ENCODE data around the gene BYSL. TPM values are rescaled to one million over a fixed set of nuclear protein-coding genes. Genes with fewer than 3 reads are reported as not detected.

The BYSL gene
- total and polyA plus RNA-seq, 9 of the 15 experiments (the other 6 are each of a cell fraction or from before 2014, with no cell fraction given): 22.2 to 92.3 (median 53.4) TPM

GRCh38 chr6:41901882-41902519, 19.3 kb upstream of the BYSL start (continued):
- TF ChIP-seq, protein P1, sequence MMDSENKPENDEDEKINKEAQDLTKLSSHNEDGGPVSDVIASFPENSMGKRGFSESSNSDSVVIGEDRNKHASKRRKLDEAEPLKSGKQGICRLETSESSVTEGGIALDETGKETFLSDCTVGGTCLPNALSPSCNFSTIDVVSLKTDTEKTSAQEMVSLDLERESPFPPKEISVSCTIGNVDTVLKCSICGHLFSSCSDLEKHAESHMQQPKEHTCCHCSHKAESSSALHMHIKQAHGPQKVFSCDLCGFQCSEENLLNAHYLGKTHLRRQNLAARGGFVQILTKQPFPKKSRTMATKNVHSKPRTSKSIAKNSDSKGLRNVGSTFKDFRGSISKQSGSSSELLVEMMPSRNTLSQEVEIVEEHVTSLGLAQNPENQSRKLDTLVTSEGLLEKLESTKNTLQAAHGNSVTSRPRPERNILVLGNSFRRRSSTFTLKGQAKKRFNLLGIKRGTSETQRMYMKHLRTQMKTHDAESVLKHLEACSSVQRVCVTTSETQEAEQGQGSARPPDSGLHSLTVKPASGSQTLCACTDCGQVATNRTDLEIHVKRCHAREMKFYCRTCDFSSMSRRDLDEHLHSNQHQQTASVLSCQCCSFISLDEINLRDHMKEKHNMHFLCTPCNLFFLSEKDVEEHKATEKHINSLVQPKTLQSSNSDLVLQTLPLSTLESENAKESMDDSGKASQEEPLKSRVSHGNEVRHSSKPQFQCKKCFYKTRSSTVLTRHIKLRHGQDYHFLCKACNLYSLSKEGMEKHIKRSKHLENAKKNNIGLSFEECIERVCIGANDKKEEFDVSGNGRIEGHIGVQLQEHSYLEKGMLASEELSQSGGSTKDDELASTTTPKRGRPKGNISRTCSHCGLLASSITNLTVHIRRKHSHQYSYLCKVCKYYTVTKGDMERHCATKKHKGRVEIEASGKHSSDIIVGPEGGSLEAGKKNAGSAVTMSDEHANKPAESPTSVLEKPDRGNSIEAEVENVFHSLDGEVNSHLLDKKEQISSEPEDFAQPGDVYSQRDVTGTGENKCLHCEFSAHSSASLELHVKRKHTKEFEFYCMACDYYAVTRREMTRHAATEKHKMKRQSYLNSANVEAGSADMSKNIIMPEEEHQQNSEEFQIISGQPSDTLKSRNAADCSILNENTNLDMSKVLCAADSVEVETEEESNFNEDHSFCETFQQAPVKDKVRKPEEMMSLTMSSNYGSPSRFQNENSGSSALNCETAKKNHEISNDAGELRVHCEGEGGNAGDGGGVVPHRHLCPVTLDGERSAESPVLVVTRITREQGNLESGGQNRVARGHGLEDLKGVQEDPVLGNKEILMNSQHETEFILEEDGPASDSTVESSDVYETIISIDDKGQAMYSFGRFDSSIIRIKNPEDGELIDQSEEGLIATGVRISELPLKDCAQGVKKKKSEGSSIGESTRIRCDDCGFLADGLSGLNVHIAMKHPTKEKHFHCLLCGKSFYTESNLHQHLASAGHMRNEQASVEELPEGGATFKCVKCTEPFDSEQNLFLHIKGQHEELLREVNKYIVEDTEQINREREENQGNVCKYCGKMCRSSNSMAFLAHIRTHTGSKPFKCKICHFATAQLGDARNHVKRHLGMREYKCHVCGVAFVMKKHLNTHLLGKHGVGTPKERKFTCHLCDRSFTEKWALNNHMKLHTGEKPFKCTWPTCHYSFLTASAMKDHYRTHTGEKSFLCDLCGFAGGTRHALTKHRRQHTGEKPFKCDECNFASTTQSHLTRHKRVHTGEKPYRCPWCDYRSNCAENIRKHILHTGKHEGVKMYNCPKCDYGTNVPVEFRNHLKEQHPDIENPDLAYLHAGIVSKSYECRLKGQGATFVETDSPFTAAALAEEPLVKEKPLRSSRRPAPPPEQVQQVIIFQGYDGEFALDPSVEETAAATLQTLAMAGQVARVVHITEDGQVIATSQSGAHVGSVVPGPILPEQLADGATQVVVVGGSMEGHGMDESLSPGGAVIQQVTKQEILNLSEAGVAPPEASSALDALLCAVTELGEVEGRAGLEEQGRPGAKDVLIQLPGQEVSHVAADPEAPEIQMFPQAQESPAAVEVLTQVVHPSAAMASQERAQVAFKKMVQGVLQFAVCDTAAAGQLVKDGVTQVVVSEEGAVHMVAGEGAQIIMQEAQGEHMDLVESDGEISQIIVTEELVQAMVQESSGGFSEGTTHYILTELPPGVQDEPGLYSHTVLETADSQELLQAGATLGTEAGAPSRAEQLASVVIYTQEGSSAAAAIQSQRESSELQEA (IDR thresholded peaks at IDR 0.05; ENCODE audit: low read depth): no peak
- TF ChIP-seq REST (IDR thresholded peaks at IDR 0.05; ENCODE audit: borderline replicate concordance) (peak; percentile 87), REST (CRISPR knock-in tag; IDR thresholded peaks at IDR 0.05; ENCODE audit: low read depth) (no peak), FOXP4 (CRISPR knock-in tag; IDR thresholded peaks at IDR 0.05; ENCODE audit: borderline replicate concordance) (no peak), ZNF830 (CRISPR knock-in tag; IDR thresholded peaks at IDR 0.05) (no peak), TCF7L2 (IDR thresholded peaks at IDR 0.05; ENCODE audit: low read depth, low read length) (no peak), RB1 (IDR thresholded peaks at IDR 0.05; ENCODE audit: low read depth) (0 out of 2 replicates have a peak, but pooled peaks have one; percentile 29), ETS2 (tag; IDR thresholded peaks at IDR 0.05; ENCODE audit: borderline replicate concordance, poor library complexity, severe bottlenecking) (no peak), HLTF (IDR thresholded peaks at IDR 0.05) (no peak)
